ENCODE results near the gene CD68. TPM values are rescaled to one million over a fixed set of nuclear protein-coding genes. Genes with fewer than 3 reads are reported as not detected.
A peak's percentile ranks its signal among the peaks of the same experiment; 100 is the strongest.

Gene CD68
- total RNA-seq, 1 donor from 2014 or later = 667 TPM

- Histone ChIP-seq H3K4me1 (peaks cover 17% of the 10 kb centered on the region), H3K36me3 (peaks cover 12% of the 10 kb centered on the region), H3K9me3 (no peaks in the 10 kb centered on the region), H3K4me3 (peak overlapping the region; percentile 78), H3K27ac (peak overlapping the region; percentile 93), H3K27me3 (ENCODE audit: low read depth) (no peaks in the 10 kb centered on the region)
- DNase-seq (no peak), ATAC-seq (no peak)
- no peak for TF ChIP-seq CTCF (IDR thresholded peaks at IDR 0.05)
- intact Hi-C loops (cut with DNase I) = no loop called here
Measured at GRCh38 chr17:7626956-7627249, 47.5 kb downstream of the CD68 start.

- TF ChIP-seq CTCF (IDR thresholded peaks at IDR 0.05) = no peak
- peaks cover 12% of the 10 kb centered on the region for H3K36me3 ChIP-seq
- no peaks in the 10 kb centered on the region for H3K27me3 ChIP-seq (ENCODE audit: low read depth)
- peak within 1 kb of the TSS; percentile 93 for H3K27ac ChIP-seq
- no peaks in the 10 kb centered on the region for H3K9me3 ChIP-seq
- peak within 1 kb of the TSS; percentile 78 for H3K4me3 ChIP-seq
- DNase-seq (peak; percentile 95), ATAC-seq (peak; percentile 98 to 99)
- intact Hi-C loops (cut with DNase I) = no loop called here
- H3K4me1 ChIP-seq = peaks cover 17% of the 10 kb centered on the region
Measured at GRCh38 chr17:7627250-7628121, 48.0 kb downstream of the CD68 start, which contains the start of gene SAT2. Gene SAT2 (minus strand): TSS chr17:7627821. CDS start chr17:7627635, 186 bp downstream.

GRCh38 chr17:7629939-7630571 is 50.6 kb downstream of the CD68 start, which contains the start of gene SHBG:
Gene SHBG (plus strand): TSS chr17:7630135. CDS start chr17:7630173, 38 bp downstream.
- H3K36me3 ChIP-seq = peaks cover 12% of the 10 kb centered on the region
- no peak within 1 kb of the TSS for H3K27ac ChIP-seq
- TF ChIP-seq CTCF (IDR thresholded peaks at IDR 0.05) = no peak
- ATAC-seq = no peak
- no peak for DNase-seq
- no peak within 1 kb of the TSS for H3K4me3 ChIP-seq
- H3K9me3 ChIP-seq = no peaks in the 10 kb centered on the region
- peaks cover 17% of the 10 kb centered on the region for H3K4me1 ChIP-seq
- no peaks in the 10 kb centered on the region for H3K27me3 ChIP-seq (ENCODE audit: low read depth)
- intact Hi-C loops (cut with DNase I) = no loop called here

Other genes starting within 250 kb of the CD68 start
- gene ACAP1, start 243.1 kb upstream of the CD68 start, total RNA-seq = 26.5 TPM
- 11.0 TPM for gene KCTD11, start 227.5 kb upstream of the CD68 start, total RNA-seq
- not detected for gene TMEM95, start 224.5 kb upstream of the CD68 start, total RNA-seq
- gene TNK1, start 198.5 kb upstream of the CD68 start, total RNA-seq = 4.1 TPM
- 27.1 TPM for gene PLSCR3, start 185.1 kb upstream of the CD68 start, total RNA-seq
- gene TMEM256, start 175.5 kb upstream of the CD68 start, total RNA-seq = 51.2 TPM
- gene NLGN2, start 171.8 kb upstream of the CD68 start, total RNA-seq = 9.5 TPM
- not detected for gene SPEM1, start 159.3 kb upstream of the CD68 start, total RNA-seq
- gene SPEM2, start 154.0 kb upstream of the CD68 start, total RNA-seq = not detected
- gene SPEM3, start 150.8 kb upstream of the CD68 start, total RNA-seq = not detected
- 8.1 TPM for gene TMEM102, start 144.2 kb upstream of the CD68 start, total RNA-seq
- gene FGF11, start 140.1 kb upstream of the CD68 start, total RNA-seq = 1.2 TPM
- 8.4 TPM for gene CHRNB1, start 134.6 kb upstream of the CD68 start, total RNA-seq
- gene ZBTB4, start 100.0 kb upstream of the CD68 start, total RNA-seq = 79.0 TPM
- not detected for gene SLC35G6, start 98.2 kb upstream of the CD68 start, total RNA-seq
- gene POLR2A, start 95.3 kb upstream of the CD68 start, total RNA-seq = 101 TPM
- gene TNFSF12, start 30.6 kb upstream of the CD68 start, total RNA-seq = 91.3 TPM
- gene TNFSF13, start 20.9 kb upstream of the CD68 start, total RNA-seq = 161 TPM
- 87.0 TPM for gene SENP3, start 17.7 kb upstream of the CD68 start, total RNA-seq
- gene MPDU1, start 4.2 kb downstream of the CD68 start, total RNA-seq = 55.3 TPM
- 0.47 TPM for gene SOX15, start 10.5 kb downstream of the CD68 start, total RNA-seq
- gene FXR2, start 35.3 kb downstream of the CD68 start, total RNA-seq = 36.0 TPM
- 86.3 TPM for gene SAT2, start 48.2 kb downstream of the CD68 start, total RNA-seq
- gene SHBG, start 50.5 kb downstream of the CD68 start, total RNA-seq = not detected
- 3.1 TPM for gene ATP1B2, start 71.3 kb downstream of the CD68 start, total RNA-seq
- gene TP53, start 107.9 kb downstream of the CD68 start, total RNA-seq = 34.8 TPM
- 8.3 TPM for gene WRAP53, start 108.8 kb downstream of the CD68 start, total RNA-seq
- gene EFNB3, start 125.6 kb downstream of the CD68 start, total RNA-seq = 1.6 TPM
- 6.2 TPM for gene DNAH2, start 138.1 kb downstream of the CD68 start, total RNA-seq

Measured in lower lobe of right lung (tissue), 2 donors.